Measurements from ENCODE around the gene LRRC45.

Gene LRRC45

DNA sequence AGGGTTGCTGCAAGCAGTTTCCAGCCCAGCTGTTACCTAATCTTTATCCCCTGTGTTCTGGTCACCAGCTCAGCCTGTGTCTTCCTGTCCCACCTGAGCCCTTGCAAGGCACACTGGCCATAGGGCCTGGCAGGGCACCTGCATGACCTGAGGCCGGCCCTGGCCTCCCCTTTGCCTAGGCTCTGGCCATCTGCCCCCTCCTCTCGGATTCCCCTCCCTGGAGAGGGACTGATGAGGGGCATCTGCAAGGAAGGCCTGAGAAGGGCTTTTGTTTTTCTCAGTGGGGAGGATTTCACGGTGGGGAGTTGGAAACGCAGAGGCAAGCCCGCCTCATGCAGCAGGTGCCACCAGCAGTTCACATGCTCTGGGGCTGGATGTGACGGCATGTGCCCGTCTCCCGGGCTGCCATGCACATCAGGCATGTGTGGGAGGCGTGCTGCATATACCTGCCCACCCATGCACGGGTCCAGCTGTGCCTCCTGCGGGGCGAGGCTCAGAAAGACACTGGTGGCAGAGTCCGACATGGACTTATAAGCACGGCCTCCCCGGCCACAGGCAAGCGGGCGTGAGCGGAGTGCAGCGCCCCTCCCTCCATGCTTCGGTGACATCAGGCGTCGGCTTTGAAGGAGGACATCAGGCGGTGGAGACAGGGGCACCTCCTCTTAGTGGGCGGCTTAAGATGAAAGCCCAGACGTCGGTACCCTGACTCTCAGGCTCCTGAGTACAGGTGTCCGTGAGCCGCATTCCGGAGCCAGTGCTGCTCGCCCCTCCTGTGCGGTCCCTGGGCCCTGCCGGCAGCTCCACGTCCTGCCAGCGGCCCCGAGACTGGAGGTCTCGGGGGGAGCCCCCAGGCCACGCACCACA lies 29.1 kb upstream of the LRRC45 start:
- no peak for DNase-seq

DNA sequence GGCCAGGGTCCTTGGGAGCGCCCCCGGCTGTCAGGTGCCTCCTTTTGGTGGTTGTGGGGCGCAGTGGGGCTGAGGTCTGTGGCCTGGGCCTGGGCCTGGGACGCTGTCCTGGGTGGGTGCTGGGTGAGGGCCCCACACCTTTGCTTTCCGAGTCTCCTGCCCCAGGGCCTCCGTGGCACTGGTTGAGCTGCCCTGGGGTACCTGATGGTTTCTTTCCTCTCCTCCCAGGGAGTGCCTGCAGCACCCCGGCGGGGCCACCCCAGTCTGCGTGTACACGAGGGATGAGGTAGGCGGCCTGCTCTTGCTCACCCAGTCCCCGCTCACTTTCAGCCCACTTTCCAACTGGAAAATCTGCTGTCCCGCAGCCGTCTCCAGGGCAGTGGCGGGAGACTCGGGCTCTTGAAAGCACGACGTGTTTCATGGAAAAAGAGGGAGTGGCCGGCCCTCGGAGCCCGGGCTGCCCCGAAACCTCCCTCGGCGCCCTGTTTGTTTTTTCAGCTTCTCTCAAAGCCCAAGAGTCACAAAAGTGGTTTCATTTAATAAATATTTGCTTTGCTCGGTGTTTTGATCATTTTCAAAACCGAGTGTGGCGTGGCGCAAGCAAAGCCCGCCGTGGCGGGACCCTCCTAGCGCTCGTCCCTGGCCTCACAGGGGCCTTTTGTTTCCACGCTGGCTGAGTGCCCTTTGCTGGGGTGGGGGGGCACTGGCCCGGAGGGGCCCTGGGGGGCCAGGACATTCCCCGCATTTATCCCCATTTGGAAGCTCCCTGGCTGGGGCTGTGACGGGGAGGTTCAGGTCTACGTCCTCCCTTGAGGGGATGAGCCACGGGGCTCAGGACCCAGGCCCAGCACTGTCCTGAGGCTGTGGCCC lies 28.3 kb upstream of the LRRC45 start:
- DNase-seq = no peak

GRCh38 chr17:81995463-81996231 lies 27.5 kb upstream of the LRRC45 start:
- DNase-seq = no peak

DNA sequence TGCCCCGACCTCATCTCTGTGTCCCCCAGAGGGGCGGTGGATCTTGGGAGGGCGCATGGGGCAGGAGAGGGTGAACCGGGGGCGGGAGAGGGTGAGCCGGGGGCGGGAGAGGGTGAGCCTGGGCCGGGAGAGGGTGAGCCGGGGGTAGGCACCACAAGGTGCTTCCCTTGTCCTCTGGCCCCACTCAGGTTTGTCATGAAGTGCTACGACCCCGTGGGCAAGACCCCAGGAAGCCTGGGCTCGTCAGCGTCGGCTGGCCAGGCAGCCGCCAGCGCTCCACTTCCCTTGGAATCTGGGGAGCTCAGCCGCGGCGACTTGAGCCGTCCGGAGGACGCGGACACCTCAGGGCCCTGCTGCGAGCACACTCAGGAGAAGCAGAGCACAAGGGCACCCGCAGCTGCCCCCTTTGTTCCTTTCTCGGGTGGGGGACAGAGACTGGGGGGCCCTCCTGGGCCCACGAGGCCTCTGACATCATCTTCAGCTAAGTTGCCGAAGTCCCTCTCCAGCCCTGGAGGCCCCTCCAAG lies 26.8 kb upstream of the LRRC45 start:
- no peak for DNase-seq

- no peak for DNase-seq
Observed at GRCh38 chr17:81996757-81997441, 26.2 kb upstream of the LRRC45 start.

DNA sequence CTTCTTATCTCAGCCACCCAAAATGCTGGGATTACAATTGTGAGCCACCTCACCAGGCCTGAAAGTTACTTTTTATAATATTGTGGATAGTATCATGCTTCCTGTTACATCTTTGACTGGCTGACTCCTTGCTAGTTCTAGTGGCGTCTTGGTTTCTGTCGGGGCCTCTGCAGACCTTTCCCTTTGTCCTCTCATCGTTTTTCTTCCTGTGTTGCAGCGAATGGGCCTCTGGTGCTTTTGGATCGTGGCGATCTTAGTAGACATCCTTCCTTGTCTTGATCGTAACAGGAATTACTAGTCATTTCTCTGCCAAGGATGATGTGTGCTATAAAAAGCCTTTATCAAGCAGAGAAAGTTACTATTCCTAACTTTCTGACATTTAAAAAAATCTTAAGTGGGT lies 24.9 kb upstream of the LRRC45 start:
- no peak for DNase-seq

- no peak for DNase-seq
Observed at GRCh38 chr17:81998691-81999438, 24.2 kb upstream of the LRRC45 start.

GRCh38 chr17:81999587-81999975 lies 23.5 kb upstream of the LRRC45 start:
- no peak for DNase-seq

- no peak for DNase-seq
Observed at GRCh38 chr17:81999976-82000802, 22.9 kb upstream of the LRRC45 start.

GRCh38 chr17:82000803-82001570 lies 22.1 kb upstream of the LRRC45 start:
- DNase-seq = no peak

DNA sequence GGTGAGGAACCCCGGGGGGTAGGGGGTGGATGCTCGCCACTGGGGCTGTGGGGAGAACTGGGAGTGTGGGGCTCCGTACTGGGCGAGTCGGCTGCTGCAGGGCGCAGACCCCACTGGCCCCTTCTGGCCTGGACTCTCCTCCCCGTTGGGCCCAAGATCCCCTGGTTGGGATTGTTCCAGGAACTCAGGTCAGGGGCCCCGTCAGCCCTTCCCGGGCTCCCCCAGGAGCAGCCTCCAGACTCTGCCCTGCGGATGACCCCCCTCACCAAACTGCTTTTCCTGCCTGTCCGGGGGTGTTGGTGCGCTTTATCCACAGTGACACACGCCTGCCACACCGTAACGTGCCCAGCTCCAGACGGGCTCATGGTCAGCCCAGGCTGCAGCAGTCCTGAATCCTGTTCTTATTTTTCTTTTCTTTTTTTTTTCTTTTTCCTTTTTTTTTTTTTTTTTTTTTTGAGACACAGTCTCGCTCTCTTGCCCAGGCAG lies 21.5 kb upstream of the LRRC45 start:
- DNase-seq = no peak

DNA sequence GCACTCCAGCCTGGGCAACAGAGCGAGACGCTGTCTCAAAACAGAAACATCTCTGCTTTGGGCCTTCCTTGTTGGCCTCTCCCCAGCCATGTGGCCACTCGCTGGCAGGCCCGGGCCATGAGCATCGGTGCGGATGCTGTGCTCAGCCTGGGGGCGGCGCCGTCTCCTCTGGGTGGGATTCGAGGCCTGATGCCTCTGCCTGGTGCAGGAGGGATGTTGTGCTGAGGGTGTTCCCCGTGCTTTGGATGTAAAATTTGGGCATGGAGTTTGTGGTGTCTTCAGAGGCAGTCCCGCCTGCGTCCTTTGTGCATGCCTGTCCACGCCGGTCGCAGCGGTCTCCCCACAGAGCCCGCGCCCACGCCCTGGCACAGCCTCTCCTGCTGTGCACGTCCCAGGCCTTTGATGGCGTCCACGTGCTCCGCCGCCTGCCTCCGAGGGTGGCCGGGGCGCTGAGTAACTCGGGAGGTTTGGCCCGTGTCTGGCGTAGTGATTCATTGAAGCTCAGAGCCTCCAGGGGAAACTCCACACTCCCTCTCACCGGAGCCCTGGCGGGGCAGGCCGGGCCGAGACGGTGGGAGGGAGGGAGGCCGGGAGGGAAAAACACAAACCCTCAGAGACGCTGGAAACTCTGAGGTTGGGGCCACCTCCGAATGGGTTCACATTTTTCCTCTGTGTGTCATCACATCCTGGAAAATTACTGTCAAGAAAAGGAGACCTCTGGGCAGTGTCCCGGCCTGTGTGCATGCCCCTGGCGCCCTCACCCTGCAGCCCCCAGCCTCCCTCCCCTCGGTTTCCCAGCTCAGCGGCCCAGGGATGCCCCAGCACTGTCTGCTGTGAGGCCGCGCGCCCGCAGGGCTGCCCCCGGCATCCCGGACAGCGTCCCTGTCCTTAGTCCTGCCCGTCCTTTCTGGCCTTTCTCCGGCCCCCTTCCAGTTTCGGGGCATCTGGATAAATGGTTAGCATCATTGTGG lies 19.4 kb upstream of the LRRC45 start:
- DNase-seq = peak in 1 of 56 donors; percentile 24

DNA sequence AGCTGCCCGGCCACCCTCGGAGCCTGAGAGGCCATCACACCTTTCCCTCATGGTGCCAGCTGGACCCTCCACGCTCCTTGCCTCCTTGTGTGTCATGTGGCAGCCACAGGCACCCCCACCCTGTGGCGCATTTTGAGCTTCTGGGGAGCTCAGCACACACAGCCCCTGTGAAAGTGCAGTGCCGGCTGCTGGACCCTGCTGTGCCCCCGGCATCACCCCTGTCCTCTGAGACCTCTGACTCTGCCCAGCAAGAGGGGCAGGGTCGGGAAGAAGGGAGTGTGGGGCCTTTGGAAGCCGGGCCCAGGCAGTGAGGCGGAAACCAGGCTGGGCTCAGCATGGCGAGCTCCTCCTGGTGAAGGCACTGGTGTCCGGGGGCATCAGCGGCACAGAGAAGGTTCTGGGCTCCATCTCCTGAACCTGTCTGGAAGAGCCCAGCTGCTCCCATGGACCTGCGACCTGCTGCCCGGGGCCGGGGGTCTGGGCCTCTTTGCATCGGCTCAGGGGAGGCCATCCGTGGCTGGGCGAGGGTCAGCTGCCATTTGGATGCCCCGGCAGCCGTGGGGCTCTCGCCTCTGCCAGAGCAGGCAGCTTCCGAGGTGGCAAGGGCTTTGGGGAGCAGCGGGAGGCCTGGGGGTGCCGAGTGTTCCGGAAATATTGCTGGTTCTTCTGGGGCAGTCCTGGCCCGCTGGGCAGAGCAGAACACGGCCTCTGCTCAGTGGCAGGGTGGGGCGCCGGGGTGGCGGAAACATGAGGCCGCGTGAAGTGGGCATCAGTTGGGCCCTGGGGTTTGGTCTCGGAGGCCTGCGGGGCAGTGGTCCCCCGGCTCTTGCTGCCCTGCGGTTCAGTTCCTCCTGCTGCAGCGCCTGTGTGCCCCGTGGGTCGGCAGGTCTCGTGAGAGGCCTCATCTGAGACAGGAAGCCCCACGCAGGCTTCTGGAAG lies 18.3 kb upstream of the LRRC45 start:
- no peak for DNase-seq

GRCh38 chr17:82005701-82006348 lies 17.3 kb upstream of the LRRC45 start:
- DNase-seq = no peak

Data from amygdala (tissue), 56 donors.